Smooth muscle cell (in vitro differentiated cells): ENCODE data around the gene THSD4. TPM values are rescaled to one million over a fixed set of nuclear protein-coding genes. Genes with fewer than 3 reads are reported as not detected.

Source experiments
- DNase-seq: peaks from one replicate; lab custom pipeline; 2025; ENCODE audit not compliant: unreplicated experiment; lab: John Stamatoyannopoulos, UW
- H2AFZ ChIP-seq: fragments of 200-600 bp; sonication (generic); 2 replicates; pipeline ENCODE4 v1.6.0; 2016; ENCODE audit warnings: antibody characterized with exemption, low read depth, mild to moderate bottlenecking
- H3F3A ChIP-seq: fragments of 200-600 bp; sonication (generic); 2 replicates; pipeline ENCODE4 v1.6.0; 2017; ENCODE audit warnings: antibody characterized with exemption, low read depth
- H3K27ac ChIP-seq: fragments of 200-600 bp; sonication (generic); 2 replicates; pipeline ENCODE4 v1.5.1; 2016; ENCODE audit warnings: low read depth, mild to moderate bottlenecking
- H3K27me3 ChIP-seq: fragments of 200-600 bp; sonication (generic); 2 replicates; pipeline ENCODE4 v1.6.1; 2016; ENCODE audit warnings: low read depth, mild to moderate bottlenecking
- H3K36me3 ChIP-seq: fragments of 200-600 bp; sonication (generic); 2 replicates; pipeline ENCODE4 v1.5.1; 2016; ENCODE audit warnings: low read depth
- H3K4me1 ChIP-seq: fragments of 200-600 bp; sonication (generic); 2 replicates; pipeline ENCODE4 v1.5.1; 2016; ENCODE audit warnings: low read depth
- H3K4me2 ChIP-seq: fragments of 200-600 bp; sonication (generic); 2 replicates; pipeline ENCODE4 v1.6.0; 2016; ENCODE audit warnings: mild to moderate bottlenecking
- H3K4me3 ChIP-seq: fragments of 200-600 bp; sonication (generic); 2 replicates; pipeline ENCODE4 v1.5.1; 2016; ENCODE audit warnings: mild to moderate bottlenecking
- H3K79me2 ChIP-seq: fragments of 200-600 bp; sonication (generic); 2 replicates; pipeline ENCODE4 v1.6.0; 2016; ENCODE audit warnings: low read depth, mild to moderate bottlenecking
- H3K9ac ChIP-seq: fragments of 200-600 bp; sonication (generic); 2 replicates; pipeline ENCODE4 v1.6.0; 2016; ENCODE audit warnings: low read depth
- H3K9me3 ChIP-seq: fragments of 200-600 bp; sonication (generic); replicated peaks from 2 replicates; pipeline ENCODE4 v1.5.1; 2016; ENCODE audit warnings: low read depth
- H4K20me1 ChIP-seq: fragments of 200-600 bp; sonication (generic); 2 replicates; pipeline ENCODE4 v1.6.0; 2016; ENCODE audit warnings: low read depth
- CTCF ChIP-seq: fragments of 200-600 bp; sonication (generic); IDR thresholded peaks from 2 replicates; pipeline ENCODE4 v1.5.1; 2017; ENCODE audit warnings: borderline replicate concordance, mild to moderate bottlenecking, antibody characterized with exemption; ENCODE audit not compliant: insufficient read depth, poor library complexity, severe bottlenecking
- WGBS: methylation state at CpG from one replicate; pipeline ENCODE4 v1.1.7; 2016; ENCODE audit warnings: low lambda C conversion rate; 5-methylcytosine and 5-hydroxymethylcytosine counted together
- polyA plus RNA-seq: library from polyadenylated mRNA; unstranded; fragments of >200 nt; fragmentation: Nextera tagmentation; extraction: Ambion mirVana; gene quantifications from 2 replicates; pipeline ENCODE4 v1.2.1, GENCODE V29; 2016
- total RNA-seq: library from RNA; depleted of rRNA; stranded (reverse); fragments of >200 nt; gene quantifications from 2 replicates; pipeline ENCODE4 v1.2.3, GENCODE V29; 2014

THSD4 gene
- total and polyA plus RNA-seq, 2 experiments from 2014 or later, result 2.5 to 4.1 TPM

GRCh38 chr15:71362987-71363968 lies 248.0 kb downstream of the THSD4 start:
- no peaks in the 10 kb centered on the region for H3K27me3 ChIP-seq
- no peak for DNase-seq
- no peaks in the 10 kb centered on the region for H3K36me3 ChIP-seq
- WGBS, result 73% methylated on average over 11 of the region's 11 CpGs
- H3F3A ChIP-seq, result no peaks in the 10 kb centered on the region
- no peaks in the 10 kb centered on the region for H3K9me3 ChIP-seq
- no peaks in the 10 kb centered on the region for H4K20me1 ChIP-seq
- H3K79me2 ChIP-seq, result no peaks in the 10 kb centered on the region
- H2AFZ ChIP-seq, result no peak overlapping the region
- no peak overlapping the region for H3K4me2 ChIP-seq
- no peaks in the 10 kb centered on the region for H3K4me1 ChIP-seq
- H3K27ac ChIP-seq, result no peak overlapping the region
- H3K4me3 ChIP-seq, result no peak overlapping the region
- TF ChIP-seq CTCF, result no peak
- H3K9ac ChIP-seq, result no peak overlapping the region

DNA sequence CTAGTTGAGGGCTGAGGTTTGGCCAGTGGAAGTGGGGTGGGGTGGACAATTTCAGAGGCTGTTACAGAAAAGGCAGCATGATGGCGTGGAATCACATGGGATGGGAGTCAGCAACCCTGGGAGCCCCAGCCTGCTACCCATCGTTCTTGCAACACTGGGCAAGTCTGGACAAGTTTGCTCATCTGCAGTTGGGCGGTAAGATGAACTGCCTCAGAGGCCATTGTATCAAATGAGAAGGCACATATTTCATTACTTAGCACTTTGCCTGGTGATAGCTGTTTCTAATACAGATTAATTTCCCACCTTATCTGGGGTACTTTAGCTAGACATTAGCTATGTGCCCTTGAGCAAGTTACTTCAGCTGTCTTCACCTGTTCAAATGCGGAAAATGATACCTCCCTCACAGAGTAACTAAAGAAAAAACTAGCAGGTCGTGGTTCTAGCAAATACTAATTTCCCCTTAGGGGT lies 248.9 kb downstream of the THSD4 start:
- H3F3A ChIP-seq, result no peaks in the 10 kb centered on the region
- no peaks in the 10 kb centered on the region for H3K27me3 ChIP-seq
- H4K20me1 ChIP-seq, result no peaks in the 10 kb centered on the region
- no peaks in the 10 kb centered on the region for H3K79me2 ChIP-seq
- no peak for TF ChIP-seq CTCF
- 66% methylated on average over 5 of the region's 5 CpGs for WGBS
- H3K4me2 ChIP-seq, result no peak overlapping the region
- H3K27ac ChIP-seq, result no peak overlapping the region
- H3K36me3 ChIP-seq, result no peaks in the 10 kb centered on the region
- no peak for DNase-seq
- no peak overlapping the region for H3K4me3 ChIP-seq
- no peaks in the 10 kb centered on the region for H3K9me3 ChIP-seq
- H3K4me1 ChIP-seq, result no peaks in the 10 kb centered on the region
- H3K9ac ChIP-seq, result no peak overlapping the region
- no peak overlapping the region for H2AFZ ChIP-seq

DNA sequence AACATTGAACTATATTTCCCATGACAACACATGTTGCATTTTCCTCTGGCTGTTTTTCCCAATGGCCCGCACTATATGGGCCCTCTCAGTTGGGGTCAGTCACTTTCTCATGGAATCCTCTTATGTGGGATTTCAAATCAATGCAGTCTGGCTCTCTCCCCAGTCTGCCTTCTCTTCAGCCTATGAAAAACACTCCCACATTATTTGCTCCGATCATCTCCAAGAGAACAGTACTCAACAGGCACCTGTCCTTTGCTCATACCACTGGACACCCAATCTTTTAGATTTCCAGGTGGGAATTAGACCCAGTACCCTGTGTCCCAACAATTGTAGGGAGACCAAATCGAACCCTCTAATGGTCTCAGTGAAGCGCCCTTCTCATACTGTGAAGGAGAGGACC lies 251.3 kb downstream of the THSD4 start:
- no peak overlapping the region for H2AFZ ChIP-seq
- 100% methylated on average over 4 of the region's 4 CpGs for whole genome bisulfite sequencing
- TF ChIP-seq CTCF, result no peak

More for the DNA sequence above, 251.3 kb downstream of the THSD4 start:
- no peaks in the 10 kb centered on the region for H4K20me1 ChIP-seq
- H3K27me3 ChIP-seq, result no peaks in the 10 kb centered on the region
- H3K4me3 ChIP-seq, result no peak overlapping the region
- H3K36me3 ChIP-seq, result no peaks in the 10 kb centered on the region
- H3K4me2 ChIP-seq, result no peak overlapping the region
- H3K9me3 ChIP-seq, result no peaks in the 10 kb centered on the region
- no peaks in the 10 kb centered on the region for H3F3A ChIP-seq
- no peak overlapping the region for H3K27ac ChIP-seq
- H3K4me1 ChIP-seq, result no peaks in the 10 kb centered on the region
- H3K79me2 ChIP-seq, result no peaks in the 10 kb centered on the region
- no peak overlapping the region for H3K9ac ChIP-seq
- no peak for DNase-seq
